IMR-90 (cell line): ENCODE results near the gene FOXN3. TPM values are rescaled to one million over a fixed set of nuclear protein-coding genes. Genes with fewer than 3 reads are reported as not detected.
A peak's percentile ranks its signal among the peaks of the same experiment; 100 is the strongest.

Source experiments
- ATAC-seq: fragments of 200-7000 bp; cut with Tn5 transposase; 2 replicates; pipeline ENCODE4 v1.9.1; 2020; ENCODE audit warnings: low read depth, mild to moderate bottlenecking, moderate library complexity
- BruUV-seq: library from RNA; stranded (reverse); fragments of 400-500 nt; replicated peaks from 2 replicates; lab custom pipeline; 2021; lab: Mats Ljungman, UMichigan
- CTCF ChIA-PET: fragments of 300-600 bp; formaldehyde crosslinking; extraction: SDS; loops from one replicate; lab custom pipeline; 2021; ENCODE audit warnings: antibody characterized with exemption; lab: Yijun Ruan, JAX
- POLR2A ChIA-PET: fragments of 300-600 bp; sonication (Branson Sonifier 250); formaldehyde crosslinking; loops from one replicate; lab custom pipeline; 2022; ENCODE audit warnings: antibody characterized with exemption; ENCODE audit not compliant: unreplicated experiment; lab: Charles Lee
- DNase-seq: peaks from one replicate; pipeline ENCODE4 v3.0.0; 2013
- H2AFZ ChIP-seq: replicated peaks from 2 replicates; pipeline ENCODE3; 2013; ENCODE audit warnings: low read length, mild to moderate bottlenecking; ENCODE audit not compliant: poor library complexity
- H2AK5ac ChIP-seq: 2 replicates; pipeline ENCODE4 v1.6.1; 2013; ENCODE audit warnings: low read depth, low read length, inconsistent platforms
- H2AK9ac ChIP-seq: replicated peaks from 2 replicates; pipeline ENCODE3; 2013; ENCODE audit warnings: mild to moderate bottlenecking, low read depth, low read length, moderate library complexity; ENCODE audit not compliant: poor library complexity
- H2BK120ac ChIP-seq: 2 replicates; pipeline ENCODE4 v1.6.1; 2013; ENCODE audit warnings: low read depth, low read length, inconsistent platforms
- H2BK15ac ChIP-seq: 3 replicates; pipeline ENCODE4 v1.6.1; 2013; ENCODE audit warnings: low read depth, low read length, inconsistent platforms
- H2BK20ac ChIP-seq: 2 replicates; pipeline ENCODE4 v1.6.1; 2013; ENCODE audit warnings: low read depth, mild to moderate bottlenecking, inconsistent platforms, low read length, moderate library complexity
- H2BK5ac ChIP-seq: 2 replicates; pipeline ENCODE4 v1.6.1; 2013; ENCODE audit warnings: mild to moderate bottlenecking, low read depth, low read length, inconsistent platforms; ENCODE audit not compliant: poor library complexity, severe bottlenecking
- H3K14ac ChIP-seq: replicated peaks from 2 replicates; pipeline ENCODE4 v1.6.1; 2013; ENCODE audit warnings: low read depth, low read length, inconsistent platforms
- H3K18ac ChIP-seq: 2 replicates; pipeline ENCODE4 v1.6.1; 2013; ENCODE audit warnings: low read depth, low read length, control low read depth
- H3K23ac ChIP-seq: 2 replicates; pipeline ENCODE4 v1.6.1; 2013; ENCODE audit warnings: low read depth, low read length, inconsistent platforms
- H3K27ac ChIP-seq: 2 replicates; pipeline ENCODE4 v1.5.1; 2013; ENCODE audit warnings: mild to moderate bottlenecking, control low read depth, low read length; ENCODE audit not compliant: insufficient read depth
- H3K27me3 ChIP-seq: 2 replicates; pipeline ENCODE4 v1.6.1; 2013; ENCODE audit warnings: low read length; ENCODE audit not compliant: control insufficient read depth, insufficient read depth
- H3K36me3 ChIP-seq: 2 replicates; pipeline ENCODE4 v1.6.1; 2013; ENCODE audit warnings: low read length, mixed read lengths; ENCODE audit not compliant: control insufficient read depth, insufficient read depth
- H3K4ac ChIP-seq: 2 replicates; pipeline ENCODE4 v1.6.1; 2013; ENCODE audit warnings: low read depth, low read length, inconsistent platforms
- H3K4me1 ChIP-seq: 2 replicates; pipeline ENCODE4 v1.6.1; 2013; ENCODE audit warnings: low read length, mixed read lengths; ENCODE audit not compliant: control insufficient read depth, insufficient read depth
- H3K4me2 ChIP-seq: 2 replicates; pipeline ENCODE4 v1.6.1; 2013; ENCODE audit warnings: low read depth, mild to moderate bottlenecking, control low read depth, low read length, moderate library complexity
- H3K4me3 ChIP-seq: 2 replicates; pipeline ENCODE4 v1.5.1; 2013; ENCODE audit warnings: low read depth, mild to moderate bottlenecking, control low read depth, low read length, moderate library complexity; ENCODE audit not compliant: insufficient read depth
- H3K56ac ChIP-seq: 2 replicates; pipeline ENCODE4 v1.6.1; 2013; ENCODE audit warnings: low read length, inconsistent platforms; ENCODE audit not compliant: insufficient read depth; ENCODE audit errors: extremely low read depth
- H3K79me1 ChIP-seq, 2 experiments: 2 replicates each; pipeline ENCODE4 v1.6.1; 2013; ENCODE audit warnings: low read length in 2 of 2, inconsistent platforms in 1 of 2, low read depth in 1 of 2
- H3K9ac ChIP-seq: 2 replicates; pipeline ENCODE4 v1.6.1; 2013; ENCODE audit warnings: low read depth, low read length, control low read depth
- H3K9me1 ChIP-seq: 2 replicates; pipeline ENCODE4 v1.6.1; 2013; ENCODE audit warnings: low read length, inconsistent platforms; ENCODE audit not compliant: insufficient read depth
- H3K9me3 ChIP-seq: 2 replicates; pipeline ENCODE4 v1.6.1; 2013; ENCODE audit warnings: low read length; ENCODE audit not compliant: control insufficient read depth, insufficient read depth
- H4K20me1 ChIP-seq: 2 replicates; pipeline ENCODE4 v1.6.1; 2013; ENCODE audit warnings: low read length, inconsistent platforms; ENCODE audit not compliant: insufficient read depth
- H4K5ac ChIP-seq: 2 replicates; pipeline ENCODE4 v1.6.1; 2013; ENCODE audit warnings: mild to moderate bottlenecking, low read depth, low read length, control low read depth
- H4K8ac ChIP-seq, 2 experiments: 2 replicates each; pipeline ENCODE4 v1.6.1; 2013; ENCODE audit warnings: low read depth in 2 of 2, low read length in 2 of 2, control low read depth in 1 of 2, inconsistent platforms in 1 of 2
- H4K91ac ChIP-seq: 2 replicates; pipeline ENCODE4 v1.6.1; 2013; ENCODE audit warnings: low read depth, low read length, inconsistent platforms; ENCODE audit not compliant: insufficient read depth
- BHLHE40 ChIP-seq: fragments of 150-350 bp; IDR thresholded peaks from 2 replicates; pipeline ENCODE4 v1.6.1; 2016; ENCODE audit warnings: mild to moderate bottlenecking, low read depth, low read length
- CEBPB ChIP-seq: IDR thresholded peaks from 2 replicates; pipeline ENCODE4 v1.6.1; 2012; ENCODE audit warnings: low read depth, low read length, improper control_type of control experiment
- MAFK ChIP-seq: IDR thresholded peaks from 2 replicates; pipeline ENCODE4 v1.6.1; 2012; ENCODE audit warnings: low read depth, low read length, improper control_type of control experiment
- SMC3 ChIP-seq: fragments of 150-350 bp; IDR thresholded peaks from 2 replicates; pipeline ENCODE4 v1.6.1; 2016; ENCODE audit warnings: low read depth, mild to moderate bottlenecking, antibody characterized with exemption, low read length, moderate library complexity
- USF2 ChIP-seq: fragments of 150-350 bp; IDR thresholded peaks from 2 replicates; pipeline ENCODE4 v1.6.1; 2017; ENCODE audit warnings: mild to moderate bottlenecking, antibody characterized with exemption, low read length, low read depth
- WGBS, 2 experiments: methylation state at CpG; one replicate each; pipeline versions ENCODE4 v1.1.5 to v1.1.7; 2013; ENCODE audit warnings: missing lambda C conversion rate in 2 of 2; ENCODE audit not compliant: insufficient read length in 1 of 2; ENCODE audit errors: extremely low coverage in 2 of 2; 5-methylcytosine and 5-hydroxymethylcytosine counted together
- dilution Hi-C: fragments of 300-500 bp; cut with HindIII; formaldehyde crosslinking; loops from one replicate; pipeline ENCODE4 v1.14.3; 2018; ENCODE audit warnings: low sequenced_read_pairs; ENCODE audit not compliant: unreplicated experiment
- in situ Hi-C: fragments of 300-500 bp; cut with MboI; formaldehyde crosslinking; loops from 3 replicates; pipeline ENCODE4 v1.14.3; 2019; ENCODE audit warnings: low sequenced_read_pairs, inconsistent platforms, mixed read lengths
- intact Hi-C: fragments of 100-400 bp; cut with micrococcal nuclease; formaldehyde crosslinking; loops from 2 replicates; pipeline ENCODE4 v1.10.0; 2022
- polyA plus RNA-seq, 3 experiments: library from polyadenylated mRNA; depleted of rRNA; stranded (reverse); fragments of >200 nt; gene quantifications; 2 replicates each; pipeline ENCODE4 v1.2.3, GENCODE V29; 2012; ENCODE audit warnings: low replicate concordance in 1 of 3
- total RNA-seq: library from RNA; depleted of rRNA; stranded (reverse); fragments of >200 nt; gene quantifications from 2 replicates; pipeline ENCODE4 v1.2.3, GENCODE V29; 2012

Gene FOXN3
- total and polyA plus RNA-seq, 2 of the 4 experiments (the other 2 are of a cell fraction) = 22.6 to 33.7 TPM

- H3K4me3 ChIP-seq = no peak overlapping the region
- H3K9me1 ChIP-seq = peaks cover 6% of the 10 kb centered on the region
- H3K4ac ChIP-seq = peak overlapping the region; percentile 51
- peak overlapping the region; percentile 34 to 68; a peak in 3 of 4 replicates for H4K8ac ChIP-seq
- peak overlapping the region; percentile 82 for H2BK5ac ChIP-seq
- H3K27ac ChIP-seq = peak overlapping the region; percentile 81
- CTCF ChIA-PET = no interaction called here
- ATAC-seq (peak; percentile 70), DNase-seq (peak; percentile 42)
- H2AK5ac ChIP-seq = peak overlapping the region; percentile 11; the same call in 1 of the 2 replicates
- intact Hi-C loops (no loop called here), dilution Hi-C loops (no loop called here), in situ Hi-C loops (no loop called here)
- H2AK9ac ChIP-seq = no peak overlapping the region
- H3K27me3 ChIP-seq = no peaks in the 10 kb centered on the region
- H3K4me2 ChIP-seq = peak overlapping the region; percentile 76
- no peaks in the 10 kb centered on the region for H4K20me1 ChIP-seq
- BruUV-seq = no TSS peak
- POLR2A ChIA-PET = no interaction called here
- 0 out of 3 replicates have a peak overlapping the region, but pooled peaks have one; percentile 2 for H2BK15ac ChIP-seq
- H2BK120ac ChIP-seq = peak overlapping the region; percentile 67
- H3K79me1 ChIP-seq = peaks cover 52 to 63% of the 10 kb centered on the region in 2 experiments
- peaks cover 20% of the 10 kb centered on the region for H3K36me3 ChIP-seq
- peak overlapping the region; percentile 8 for H4K5ac ChIP-seq
- no CpG with 5 or more reads among the region's 15 CpGs for WGBS, 2 experiments
- H3K4me1 ChIP-seq = peaks cover 16% of the 10 kb centered on the region
- H3K23ac ChIP-seq = peak overlapping the region; percentile 13; the same call in 1 of the 2 replicates
- peak overlapping the region; percentile 28 for H3K9ac ChIP-seq
- H3K14ac ChIP-seq = peak overlapping the region; percentile 72
- H2BK20ac ChIP-seq = peak overlapping the region; percentile 57; the same call in 1 of the 2 replicates
- peak overlapping the region; percentile 36 for H2AFZ ChIP-seq
- peak overlapping the region; percentile 20 for H3K18ac ChIP-seq
- TF ChIP-seq MAFK = no peak
- peak; percentile 13; the same call in 1 of the 2 replicates for TF ChIP-seq CEBPB
- 0 out of 2 replicates have a peak, but pooled peaks have one; percentile 13 for TF ChIP-seq BHLHE40
- TF ChIP-seq USF2 = 0 out of 2 replicates have a peak, but pooled peaks have one; percentile 3
- no peak for TF ChIP-seq SMC3
- H3K9me3 ChIP-seq = no peaks in the 10 kb centered on the region
- H3K56ac ChIP-seq = peak overlapping the region; percentile 63
- H4K91ac ChIP-seq = peak overlapping the region; percentile 37; the same call in 1 of the 2 replicates
Measured at GRCh38 chr14:89351516-89352404, 65.3 kb downstream of the FOXN3 start.
